ENCODE data around the gene INVS. TPM values are rescaled to one million over a fixed set of nuclear protein-coding genes. Genes with fewer than 3 reads are reported as not detected.

Gene INVS
- total and polyA plus RNA-seq, 2 of the 4 experiments (the other 2 are of a cell fraction), result 9.2 to 33.5 TPM

DNA sequence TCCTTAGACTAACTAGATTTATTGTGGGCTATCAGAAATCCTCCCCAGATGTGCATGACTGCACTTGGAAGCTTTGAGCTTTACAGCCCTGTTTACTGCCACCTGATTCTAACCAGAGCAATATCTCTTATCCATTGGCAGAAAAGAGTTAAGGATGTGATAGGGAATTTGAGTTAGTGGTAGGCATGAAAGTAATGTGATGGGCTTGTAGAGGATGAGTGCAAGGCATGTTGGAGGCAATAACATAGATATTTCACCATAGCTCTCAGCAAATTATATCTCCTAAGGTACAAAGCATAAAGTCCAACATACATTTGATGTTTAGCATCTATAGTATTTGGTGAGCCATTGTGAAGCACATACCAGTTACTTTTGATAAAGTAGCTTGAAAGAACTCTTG, 103.8 kb downstream of the INVS start:
- TF ChIP-seq NFE2L2 (IDR thresholded peaks at IDR 0.05; ENCODE audit: low read depth, low read length), result no peak
- TF ChIP-seq CEBPB (IDR thresholded peaks at IDR 0.05; ENCODE audit: low read depth, low read length), result no peak
- TF ChIP-seq CTCF (conservative IDR thresholded peaks at IDR 0.05; ENCODE audit: low read depth, low read length), result no peak
- TF ChIP-seq USF2 (IDR thresholded peaks at IDR 0.05; ENCODE audit: low read depth, low read length), result no peak
- no peak for TF ChIP-seq CHD1 (IDR thresholded peaks at IDR 0.05; ENCODE audit: low read depth, low read length)
- no peak for TF ChIP-seq MAZ (IDR thresholded peaks at IDR 0.05; ENCODE audit: borderline replicate concordance, low read depth, low read length)
- Histone ChIP-seq H4K20me1 (ENCODE audit: insufficient read depth, low read length) (no peaks in the 10 kb centered on the region), H3K23ac (ENCODE audit: low read depth, low read length) (no peak overlapping the region), H3K18ac (ENCODE audit: low read depth, low read length) (no peak overlapping the region), H3K9me3 (ENCODE audit: control insufficient read depth, insufficient read depth, low read length) (no peaks in the 10 kb centered on the region), H3K9ac (ENCODE audit: low read depth, low read length) (no peak overlapping the region), H2BK20ac (ENCODE audit: low read depth, low read length) (no peak overlapping the region), H3K56ac (ENCODE audit: extremely low read depth, insufficient read depth, low read length) (no peak overlapping the region), H3K79me1 (ENCODE audit: low read depth in 1 of 2, low read length in 2 of 2) (0 out of 4 replicates have a peak, but pooled peaks cover 0 to 8% of the 10 kb centered on the region in 2 experiments), H2BK15ac (ENCODE audit: low read depth, low read length) (no peak overlapping the region), H2AK5ac (ENCODE audit: low read depth, low read length) (no peak overlapping the region), H3K9me1 (ENCODE audit: insufficient read depth, low read length) (no peaks in the 10 kb centered on the region), H4K5ac (ENCODE audit: low read depth, low read length) (no peak overlapping the region), H3K4me2 (ENCODE audit: low read depth, low read length) (no peak overlapping the region), H3K4me1 (ENCODE audit: control insufficient read depth, insufficient read depth, low read length) (no peaks in the 10 kb centered on the region; the same call in 1 of the 2 replicates), H2AK9ac (replicated peaks; ENCODE audit: low read depth, low read length, poor library complexity) (no peak overlapping the region), H3K4ac (ENCODE audit: low read depth, low read length) (no peak overlapping the region), H3K27me3 (ENCODE audit: control insufficient read depth, insufficient read depth, low read length) (no peaks in the 10 kb centered on the region), H2BK120ac (ENCODE audit: low read depth, low read length) (no peak overlapping the region), H4K91ac (ENCODE audit: insufficient read depth, low read depth, low read length) (no peak overlapping the region), H3K27ac (ENCODE audit: insufficient read depth, low read length) (no peak overlapping the region), H2AFZ (replicated peaks; ENCODE audit: low read length, poor library complexity) (no peak overlapping the region), H3K36me3 (ENCODE audit: control insufficient read depth, insufficient read depth, low read length) (no peaks in the 10 kb centered on the region), H3K4me3 (ENCODE audit: insufficient read depth, low read depth, low read length) (no peak overlapping the region), H2BK5ac (ENCODE audit: low read depth, low read length, poor library complexity, severe bottlenecking) (no peak overlapping the region), H3K14ac (replicated peaks; ENCODE audit: low read depth, low read length) (no peak overlapping the region), H4K8ac (ENCODE audit: low read depth in 2 of 2, low read length in 2 of 2) (no peak overlapping the region)
- CTCF ChIA-PET, result interaction anchor here (1.5 kb wide), 1 partner anchor 13 kb away, joined by 5 read pairs; no protein-coding TSS in a partner anchor
- intact Hi-C loops (cut with micrococcal nuclease) (no loop called here), dilution Hi-C loops (cut with HindIII; ENCODE audit: low sequenced_read_pairs, unreplicated experiment) (no loop called here), in situ Hi-C loops (cut with MboI; ENCODE audit: low sequenced_read_pairs) (loop anchor here (25.0 kb wide), 2 partner anchors 391 to 941 kb away; partner anchors contain the start of gene NR4A3)
- BruUV-seq (replicated peaks), result no TSS peak
- no peak for ATAC-seq (ENCODE audit: low read depth)
- POLR2A ChIA-PET (ENCODE audit: unreplicated experiment), result no interaction called here
- no peak for DNase-seq
